Neuronal stem cell (in vitro differentiated cells): ENCODE results near the gene IL21R.

ENCODE experiments used
- DNase-seq: peaks from one replicate; pipeline ENCODE4 v3.0.0-alpha.2; 2013; ENCODE audit warnings: low spot score
- H2AFZ ChIP-seq: one replicate; pipeline ENCODE4 v1.6.1; 2013; ENCODE audit warnings: mild to moderate bottlenecking, low read length, inconsistent platforms
- H2AK5ac ChIP-seq: 2 replicates; pipeline ENCODE4 v1.6.1; 2013; ENCODE audit warnings: low read depth, mild to moderate bottlenecking, inconsistent platforms, low read length, moderate library complexity, mixed read lengths
- H2BK120ac ChIP-seq: 2 replicates; pipeline ENCODE4 v1.6.1; 2013; ENCODE audit warnings: low read depth, mild to moderate bottlenecking, inconsistent platforms, low read length, moderate library complexity, mixed read lengths
- H2BK12ac ChIP-seq: one replicate; pipeline ENCODE4 v1.6.1; 2013; ENCODE audit warnings: low read length, inconsistent platforms
- H2BK15ac ChIP-seq: 2 replicates; pipeline ENCODE4 v1.6.1; 2013; ENCODE audit warnings: mild to moderate bottlenecking, low read length, inconsistent platforms, mixed read lengths
- H2BK5ac ChIP-seq: one replicate; pipeline ENCODE4 v1.6.1; 2013; ENCODE audit warnings: inconsistent platforms, mild to moderate bottlenecking, low read length, moderate library complexity
- H3K14ac ChIP-seq: one replicate; pipeline ENCODE4 v1.6.1; 2013; ENCODE audit warnings: low read length, inconsistent platforms
- H3K18ac ChIP-seq: 2 replicates; pipeline ENCODE4 v1.6.1; 2013; ENCODE audit warnings: low read length, inconsistent platforms
- H3K23ac ChIP-seq: 2 replicates; pipeline ENCODE4 v1.6.1; 2013; ENCODE audit warnings: low read depth, mild to moderate bottlenecking, mixed read lengths, low read length, inconsistent platforms; ENCODE audit not compliant: poor library complexity
- H3K27ac ChIP-seq: replicated peaks from 3 replicates; pipeline ENCODE4 v1.5.1; 2013; ENCODE audit warnings: low read length, inconsistent platforms
- H3K27me3 ChIP-seq, 3 experiments: 2 replicates each; pipeline ENCODE4 v1.6.1; 2013; ENCODE audit warnings: low read length in 3 of 3, mild to moderate bottlenecking in 2 of 3, inconsistent platforms in 1 of 3, low read depth in 1 of 3, mixed read lengths in 1 of 3, moderate library complexity in 1 of 3; ENCODE audit not compliant: control insufficient read depth in 3 of 3, insufficient read depth in 3 of 3
- H3K36me3 ChIP-seq, 2 donors: replicated peaks in 1 of 2; 2 replicates each; pipeline ENCODE4 v1.6.1; 2013; ENCODE audit warnings: low read length in 2 of 2; ENCODE audit not compliant: control insufficient read depth in 2 of 2, insufficient read depth in 2 of 2
- H3K4ac ChIP-seq: 2 replicates; pipeline ENCODE4 v1.6.1; 2013; ENCODE audit warnings: inconsistent platforms, mild to moderate bottlenecking, low read length, moderate library complexity
- H3K4me1 ChIP-seq, 2 donors: 1 replicate in 1 of 2; 2 replicates in 1 of 2; pipeline ENCODE4 v1.6.1; 2013; ENCODE audit warnings: low read length in 2 of 2, low read depth in 1 of 2; ENCODE audit not compliant: control insufficient read depth in 2 of 2, insufficient read depth in 1 of 2
- H3K4me2 ChIP-seq: one replicate; pipeline ENCODE4 v1.6.1; 2013; ENCODE audit warnings: mild to moderate bottlenecking, low read length, inconsistent platforms; ENCODE audit not compliant: insufficient read depth, poor library complexity, severe bottlenecking
- H3K4me3 ChIP-seq, 2 donors: 2 replicates each; pipeline ENCODE4 v1.5.1; 2013; ENCODE audit warnings: low read length in 2 of 2, mild to moderate bottlenecking in 2 of 2, inconsistent platforms in 1 of 2, moderate library complexity in 1 of 2
- H3K79me1 ChIP-seq: one replicate; pipeline ENCODE4 v1.6.1; 2013; ENCODE audit warnings: low read depth, mild to moderate bottlenecking, inconsistent platforms, low read length, moderate library complexity
- H3K9ac ChIP-seq: one replicate; pipeline ENCODE4 v1.6.1; 2013; ENCODE audit warnings: mild to moderate bottlenecking, low read depth, low read length, inconsistent platforms; ENCODE audit not compliant: poor library complexity
- H3K9me3 ChIP-seq, 2 donors: replicated peaks in 1 of 2; 2 replicates each; pipeline versions ENCODE3 to v1.6.1; 2013; ENCODE audit warnings: low read length in 2 of 2, mild to moderate bottlenecking in 2 of 2, inconsistent platforms in 1 of 2, low read depth in 1 of 2, mixed read lengths in 1 of 2, moderate library complexity in 1 of 2; ENCODE audit not compliant: control insufficient read depth in 2 of 2, insufficient read depth in 1 of 2
- H4K8ac ChIP-seq: one replicate; pipeline ENCODE4 v1.6.1; 2013; ENCODE audit warnings: low read depth, mild to moderate bottlenecking, inconsistent platforms, low read length, moderate library complexity
- H4K91ac ChIP-seq: one replicate; pipeline ENCODE4 v1.6.1; 2013; ENCODE audit warnings: low read length, low read depth, mild to moderate bottlenecking, inconsistent platforms; ENCODE audit not compliant: poor library complexity
- WGBS, 2 donors: extraction: QIAGEN DNeasy Blood & Tissue Kit; methylation state at CpG; one replicate each; pipeline ENCODE4 v1.1.7; 2013; ENCODE audit warnings: missing lambda C conversion rate in 2 of 2, mixed read lengths in 1 of 2; ENCODE audit not compliant: insufficient read length in 2 of 2, insufficient replicate concordance in 1 of 2; ENCODE audit errors: extremely low coverage in 2 of 2; 5-methylcytosine and 5-hydroxymethylcytosine counted together

Gene IL21R

GRCh38 chr16:27366687-27367460 lies 35.1 kb upstream of the IL21R start:
- no peak overlapping the region for H3K14ac ChIP-seq
- H3K27me3 ChIP-seq = no peaks in the 10 kb centered on the region
- H2BK15ac ChIP-seq = no peak overlapping the region
- no peak for DNase-seq
- no peak overlapping the region for H3K18ac ChIP-seq
- H2AK5ac ChIP-seq = no peak overlapping the region
- H3K9ac ChIP-seq = no peak overlapping the region
- peaks cover 0 to 2% of the 10 kb centered on the region in 2 donors for H3K4me1 ChIP-seq
- no peak overlapping the region for H4K8ac ChIP-seq
- H2BK12ac ChIP-seq = no peak overlapping the region
- H2BK5ac ChIP-seq = no peak overlapping the region
- no peak overlapping the region for H3K27ac ChIP-seq
- H3K9me3 ChIP-seq = no peaks in the 10 kb centered on the region
- H3K4me2 ChIP-seq = no peak overlapping the region
- H3K79me1 ChIP-seq = no peaks in the 10 kb centered on the region
- peak overlapping the region; percentile 56 for H2AFZ ChIP-seq
- no peak overlapping the region for H3K4ac ChIP-seq
- H3K23ac ChIP-seq = no peak overlapping the region
- WGBS, 2 donors = no CpG with 5 or more reads among the region's 14 CpGs
- H4K91ac ChIP-seq = no peak overlapping the region
- H3K36me3 ChIP-seq = peaks cover 1 to 9% of the 10 kb centered on the region in 2 donors
- no peak overlapping the region for H2BK120ac ChIP-seq
- no peak overlapping the region for H3K4me3 ChIP-seq

GRCh38 chr16:27367461-27368357 lies 34.3 kb upstream of the IL21R start:
- no peak overlapping the region for H3K4me3 ChIP-seq
- no peak overlapping the region for H3K4me2 ChIP-seq
- no peak overlapping the region for H2BK120ac ChIP-seq
- no peak overlapping the region for H2BK12ac ChIP-seq
- H3K79me1 ChIP-seq = no peaks in the 10 kb centered on the region
- no peak overlapping the region for H3K23ac ChIP-seq
- peaks cover 0 to 2% of the 10 kb centered on the region in 2 donors for H3K4me1 ChIP-seq
- H3K18ac ChIP-seq = no peak overlapping the region
- H2AK5ac ChIP-seq = no peak overlapping the region
- peak overlapping the region; percentile 73 for H4K8ac ChIP-seq
- DNase-seq = peak; percentile 56
- no peak overlapping the region for H3K9ac ChIP-seq
- H3K27ac ChIP-seq = no peak overlapping the region
- H2AFZ ChIP-seq = no peak overlapping the region
- H3K9me3 ChIP-seq = no peaks in the 10 kb centered on the region
- H3K14ac ChIP-seq = no peak overlapping the region
- H2BK5ac ChIP-seq = no peak overlapping the region
- peaks cover 0 to 2% of the 10 kb centered on the region in 2 donors for H3K36me3 ChIP-seq
- H3K27me3 ChIP-seq = no peaks in the 10 kb centered on the region
- no peak overlapping the region for H4K91ac ChIP-seq
- no peak overlapping the region for H2BK15ac ChIP-seq
- WGBS, 2 donors = no CpG with 5 or more reads among the region's 27 CpGs
- H3K4ac ChIP-seq = no peak overlapping the region

DNA sequence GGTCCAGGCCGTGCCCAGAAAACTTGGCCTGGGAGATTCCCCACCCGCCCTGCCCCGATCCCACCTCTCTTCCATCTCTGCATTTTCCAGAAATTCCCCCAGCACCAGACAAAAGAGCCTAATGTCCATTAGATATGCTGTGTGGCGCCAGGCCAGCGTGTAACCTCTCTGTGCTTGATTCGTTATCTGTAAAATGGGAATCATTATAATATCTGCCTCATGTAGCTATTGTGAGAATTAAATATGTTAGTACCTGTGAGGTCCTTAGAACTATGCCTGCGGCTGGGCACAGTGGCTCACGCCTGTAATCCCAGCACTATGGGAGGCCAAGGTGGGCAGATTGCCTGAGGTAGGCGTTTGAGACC lies 33.6 kb upstream of the IL21R start:
- Histone ChIP-seq H2BK15ac (no peak overlapping the region), H2BK12ac (no peak overlapping the region), H3K4ac (no peak overlapping the region), H3K14ac (no peak overlapping the region), H2BK120ac (no peak overlapping the region), H3K23ac (no peak overlapping the region), H3K9me3 (no peaks in the 10 kb centered on the region), H3K4me3 (no peak overlapping the region), H3K79me1 (no peaks in the 10 kb centered on the region), H2BK5ac (no peak overlapping the region), H3K9ac (no peak overlapping the region), H2AK5ac (no peak overlapping the region), H3K27ac (no peak overlapping the region), H3K4me1 (peaks cover 0 to 2% of the 10 kb centered on the region in 2 donors), H3K18ac (no peak overlapping the region), H3K27me3 (no peaks in the 10 kb centered on the region), H2AFZ (no peak overlapping the region), H4K8ac (no peak overlapping the region), H3K4me2 (no peak overlapping the region), H4K91ac (no peak overlapping the region), H3K36me3 (no peaks in the 10 kb centered on the region)
- no peak for DNase-seq
- WGBS, 2 donors = no CpG with 5 or more reads among the region's 9 CpGs

- DNase-seq = no peak
- H3K27ac ChIP-seq = no peak overlapping the region
- peak overlapping the region; percentile 25 for H3K14ac ChIP-seq
- no CpG with 5 or more reads among the region's 3 CpGs for WGBS, 2 donors
- no peak overlapping the region for H2BK5ac ChIP-seq
- H2BK15ac ChIP-seq = no peak overlapping the region
- no peak overlapping the region for H2BK12ac ChIP-seq
- no peak overlapping the region for H2BK120ac ChIP-seq
- H4K8ac ChIP-seq = peak overlapping the region; percentile 24
- H2AK5ac ChIP-seq = no peak overlapping the region
- no peaks in the 10 kb centered on the region for H3K27me3 ChIP-seq
- H2AFZ ChIP-seq = no peak overlapping the region
- H3K4me3 ChIP-seq = no peak overlapping the region
- H3K36me3 ChIP-seq = no peaks in the 10 kb centered on the region
- peaks cover 0 to 3% of the 10 kb centered on the region in 2 donors for H3K4me1 ChIP-seq
- H3K9me3 ChIP-seq = no peaks in the 10 kb centered on the region
- H3K4ac ChIP-seq = no peak overlapping the region
- no peak overlapping the region for H4K91ac ChIP-seq
- no peak overlapping the region for H3K18ac ChIP-seq
- no peak overlapping the region for H3K23ac ChIP-seq
- H3K4me2 ChIP-seq = no peak overlapping the region
- no peak overlapping the region for H3K9ac ChIP-seq
- no peaks in the 10 kb centered on the region for H3K79me1 ChIP-seq
Observed at GRCh38 chr16:27369806-27370205, 32.2 kb upstream of the IL21R start.
